ENCODE results near the gene PFN4. TPM values are rescaled to one million over a fixed set of nuclear protein-coding genes. Genes with fewer than 3 reads are reported as not detected.

Gene PFN4
- total and polyA plus RNA-seq, 2 donors (not counting 1 experiment from before 2014, with no cell fraction given): 0.26 to 0.66 TPM

DNA sequence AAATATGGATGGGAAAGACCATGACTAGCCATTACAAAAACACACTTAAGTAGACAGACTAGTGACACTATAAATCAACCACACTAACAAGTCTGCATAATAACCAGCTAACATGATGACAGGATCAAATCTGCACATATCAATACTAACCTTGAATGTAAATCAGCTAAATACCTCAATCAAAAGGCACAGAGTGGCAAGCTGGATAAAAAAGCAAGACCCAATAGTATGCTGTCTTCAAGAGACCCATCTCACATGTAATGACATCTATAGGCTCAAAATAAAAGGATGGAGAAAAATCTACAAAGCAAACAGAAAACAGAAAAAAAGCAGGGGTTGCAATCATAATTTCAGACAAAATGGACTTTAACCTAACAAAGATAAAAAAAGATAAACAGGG lies 16.3 kb downstream of the PFN4 start:
- no peak overlapping the region for H3K9ac ChIP-seq (ENCODE audit: insufficient read depth, low read length)
- H2AFZ ChIP-seq (ENCODE audit: low read length): no peak overlapping the region
- no peak overlapping the region for H3K4me3 ChIP-seq (replicated peaks in 1 of 4; ENCODE audit: control extremely low read depth in 1 of 4, insufficient read depth in 1 of 4, low read depth in 3 of 4, low read length in 4 of 4)
- H3K4me2 ChIP-seq (ENCODE audit: extremely low read depth, insufficient read depth, low read length): no peak overlapping the region
- H3K4me1 ChIP-seq (ENCODE audit: control insufficient read depth, extremely low read depth, insufficient read depth, low read length): no peaks in the 10 kb centered on the region
- no peaks in the 10 kb centered on the region for H4K20me1 ChIP-seq (ENCODE audit: control insufficient read depth, extremely low read depth, insufficient read depth, low read length)
- no peak for DNase-seq (ENCODE audit: low read depth in 2 of 2)
- H3K27ac ChIP-seq (ENCODE audit: insufficient read depth, low read length): no peak overlapping the region
- H3K36me3 ChIP-seq (ENCODE audit: control insufficient read depth, insufficient read depth, low read length): no peaks in the 10 kb centered on the region
- TF ChIP-seq EZH2 (IDR thresholded peaks at IDR 0.05; ENCODE audit: low read length, missing control alignments): no peak
- TF ChIP-seq, protein P1, sequence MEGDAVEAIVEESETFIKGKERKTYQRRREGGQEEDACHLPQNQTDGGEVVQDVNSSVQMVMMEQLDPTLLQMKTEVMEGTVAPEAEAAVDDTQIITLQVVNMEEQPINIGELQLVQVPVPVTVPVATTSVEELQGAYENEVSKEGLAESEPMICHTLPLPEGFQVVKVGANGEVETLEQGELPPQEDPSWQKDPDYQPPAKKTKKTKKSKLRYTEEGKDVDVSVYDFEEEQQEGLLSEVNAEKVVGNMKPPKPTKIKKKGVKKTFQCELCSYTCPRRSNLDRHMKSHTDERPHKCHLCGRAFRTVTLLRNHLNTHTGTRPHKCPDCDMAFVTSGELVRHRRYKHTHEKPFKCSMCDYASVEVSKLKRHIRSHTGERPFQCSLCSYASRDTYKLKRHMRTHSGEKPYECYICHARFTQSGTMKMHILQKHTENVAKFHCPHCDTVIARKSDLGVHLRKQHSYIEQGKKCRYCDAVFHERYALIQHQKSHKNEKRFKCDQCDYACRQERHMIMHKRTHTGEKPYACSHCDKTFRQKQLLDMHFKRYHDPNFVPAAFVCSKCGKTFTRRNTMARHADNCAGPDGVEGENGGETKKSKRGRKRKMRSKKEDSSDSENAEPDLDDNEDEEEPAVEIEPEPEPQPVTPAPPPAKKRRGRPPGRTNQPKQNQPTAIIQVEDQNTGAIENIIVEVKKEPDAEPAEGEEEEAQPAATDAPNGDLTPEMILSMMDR (conservative IDR thresholded peaks at IDR 0.05 in 1 of 2, IDR thresholded peaks at IDR 0.05 in 1 of 2; ENCODE audit: low read depth in 1 of 2, low read length in 2 of 2): no peak
- no peaks in the 10 kb centered on the region for H3K9me3 ChIP-seq (ENCODE audit: control insufficient read depth, insufficient read depth, low read depth, low read length)
- no peaks in the 10 kb centered on the region for H3K27me3 ChIP-seq (ENCODE audit: control insufficient read depth, insufficient read depth, low read length)
- H3K79me2 ChIP-seq (ENCODE audit: control insufficient read depth, insufficient read depth, low read length): no peaks in the 10 kb centered on the region

DNA sequence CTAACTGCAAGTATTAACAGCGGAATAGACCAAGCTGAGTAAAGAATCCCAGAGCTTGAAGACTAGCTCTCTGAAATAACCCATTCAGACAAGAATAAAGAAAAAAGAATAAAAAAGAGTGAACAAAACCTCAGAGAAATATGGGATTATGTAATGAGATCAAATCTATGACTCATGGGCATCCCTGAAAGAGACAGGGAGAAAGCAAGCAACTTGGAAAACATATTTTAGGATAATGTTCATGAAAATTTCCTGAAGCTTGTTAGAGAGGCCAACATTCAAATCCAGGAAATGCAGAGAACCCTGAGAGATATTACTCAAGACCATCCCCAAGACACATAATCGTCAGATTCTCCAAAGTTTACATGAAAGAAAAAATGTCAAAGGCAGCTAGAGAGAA lies 17.3 kb downstream of the PFN4 start:
- no peaks in the 10 kb centered on the region for H3K4me1 ChIP-seq (ENCODE audit: control insufficient read depth, extremely low read depth, insufficient read depth, low read length)
- TF ChIP-seq, protein P1 (conservative IDR thresholded peaks at IDR 0.05 in 1 of 2, IDR thresholded peaks at IDR 0.05 in 1 of 2; ENCODE audit: low read depth in 1 of 2, low read length in 2 of 2): no peak
- TF ChIP-seq EZH2 (IDR thresholded peaks at IDR 0.05; ENCODE audit: low read length, missing control alignments): no peak
- no peaks in the 10 kb centered on the region for H3K79me2 ChIP-seq (ENCODE audit: control insufficient read depth, insufficient read depth, low read length)
- no peaks in the 10 kb centered on the region for H3K9me3 ChIP-seq (ENCODE audit: control insufficient read depth, insufficient read depth, low read depth, low read length)
- no peak overlapping the region for H3K4me3 ChIP-seq (replicated peaks in 1 of 4; ENCODE audit: control extremely low read depth in 1 of 4, insufficient read depth in 1 of 4, low read depth in 3 of 4, low read length in 4 of 4)
- H3K27me3 ChIP-seq (ENCODE audit: control insufficient read depth, insufficient read depth, low read length): no peaks in the 10 kb centered on the region
- H3K9ac ChIP-seq (ENCODE audit: insufficient read depth, low read length): no peak overlapping the region
- H3K36me3 ChIP-seq (ENCODE audit: control insufficient read depth, insufficient read depth, low read length): no peaks in the 10 kb centered on the region
- H4K20me1 ChIP-seq (ENCODE audit: control insufficient read depth, extremely low read depth, insufficient read depth, low read length): no peaks in the 10 kb centered on the region
- no peak overlapping the region for H3K27ac ChIP-seq (ENCODE audit: insufficient read depth, low read length)
- no peak for DNase-seq (ENCODE audit: low read depth in 2 of 2)
- no peak overlapping the region for H2AFZ ChIP-seq (ENCODE audit: low read length)
- no peak overlapping the region for H3K4me2 ChIP-seq (ENCODE audit: extremely low read depth, insufficient read depth, low read length)

DNA sequence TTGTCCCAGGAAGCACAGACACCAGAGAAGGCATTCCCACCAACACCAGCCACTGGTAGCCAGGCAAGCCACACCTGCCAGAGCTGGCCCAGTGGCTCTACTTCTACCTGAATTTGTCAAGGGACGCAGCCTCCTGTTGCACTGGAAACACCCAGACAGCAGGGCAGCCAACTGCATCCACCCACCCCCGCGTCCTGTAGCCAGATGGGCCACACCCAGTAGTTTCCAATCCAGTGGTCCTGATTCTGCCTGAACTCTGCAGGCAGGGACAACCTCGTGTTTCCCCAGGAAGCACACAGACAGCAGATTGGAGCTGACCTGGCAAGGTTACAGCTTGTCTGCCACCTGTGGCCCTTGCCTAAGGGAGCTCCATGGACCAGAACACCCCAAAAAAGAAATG lies 18.2 kb downstream of the PFN4 start:
- H2AFZ ChIP-seq (ENCODE audit: low read length): no peak overlapping the region
- no peak for DNase-seq (ENCODE audit: low read depth in 2 of 2)
- no peak for TF ChIP-seq EZH2 (IDR thresholded peaks at IDR 0.05; ENCODE audit: low read length, missing control alignments)
- TF ChIP-seq, protein P1 (conservative IDR thresholded peaks at IDR 0.05 in 1 of 2, IDR thresholded peaks at IDR 0.05 in 1 of 2; ENCODE audit: low read depth in 1 of 2, low read length in 2 of 2): no peak

More for the DNA sequence above, 18.2 kb downstream of the PFN4 start:
- Histone ChIP-seq H4K20me1 (ENCODE audit: control insufficient read depth, extremely low read depth, insufficient read depth, low read length) (no peaks in the 10 kb centered on the region), H3K79me2 (ENCODE audit: control insufficient read depth, insufficient read depth, low read length) (no peaks in the 10 kb centered on the region), H3K4me2 (ENCODE audit: extremely low read depth, insufficient read depth, low read length) (no peak overlapping the region), H3K27me3 (ENCODE audit: control insufficient read depth, insufficient read depth, low read length) (no peaks in the 10 kb centered on the region), H3K9me3 (ENCODE audit: control insufficient read depth, insufficient read depth, low read depth, low read length) (no peaks in the 10 kb centered on the region), H3K36me3 (ENCODE audit: control insufficient read depth, insufficient read depth, low read length) (no peaks in the 10 kb centered on the region), H3K9ac (ENCODE audit: insufficient read depth, low read length) (no peak overlapping the region), H3K4me1 (ENCODE audit: control insufficient read depth, extremely low read depth, insufficient read depth, low read length) (no peaks in the 10 kb centered on the region), H3K27ac (ENCODE audit: insufficient read depth, low read length) (no peak overlapping the region), H3K4me3 (replicated peaks in 1 of 4; ENCODE audit: control extremely low read depth in 1 of 4, insufficient read depth in 1 of 4, low read depth in 3 of 4, low read length in 4 of 4) (no peak overlapping the region)
